Duodenal mucosa (tissue), 2 donors: ENCODE measurements around the gene LCN12.
A peak's percentile ranks its signal among the peaks of the same experiment; 100 is the strongest.

Source experiments
- H3K27ac ChIP-seq: one replicate; pipeline ENCODE4 v1.7.0; 2013; ENCODE audit warnings: low read depth, low read length
- H3K27me3 ChIP-seq, 2 donors: one replicate each; pipeline ENCODE4 v1.7.0; 2013; ENCODE audit warnings: low read length in 2 of 2, control low read depth in 1 of 2; ENCODE audit not compliant: insufficient read depth in 2 of 2, control insufficient read depth in 1 of 2
- H3K36me3 ChIP-seq, 2 donors: one replicate each; pipeline ENCODE4 v1.7.0; 2013; ENCODE audit warnings: low read length in 2 of 2, control low read depth in 1 of 2; ENCODE audit not compliant: insufficient read depth in 2 of 2, control insufficient read depth in 1 of 2
- H3K4me1 ChIP-seq, 2 donors: one replicate each; pipeline ENCODE4 v1.7.0; 2013; ENCODE audit warnings: low read length in 2 of 2, control low read depth in 1 of 2; ENCODE audit not compliant: insufficient read depth in 2 of 2, control insufficient read depth in 1 of 2
- H3K4me3 ChIP-seq, 2 donors: one replicate each; pipeline ENCODE4 v1.7.0; 2013; ENCODE audit warnings: low read length in 2 of 2, low read depth in 1 of 2
- H3K9ac ChIP-seq, 2 donors: one replicate each; pipeline ENCODE4 v1.7.0; 2013; ENCODE audit warnings: low read length in 2 of 2, low read depth in 1 of 2
- H3K9me3 ChIP-seq, 2 donors: one replicate each; pipeline ENCODE4 v1.7.0; 2013; ENCODE audit warnings: low read length in 2 of 2, control low read depth in 1 of 2; ENCODE audit not compliant: control insufficient read depth in 1 of 2

LCN12 gene

GRCh38 chr9:136990242-136990911 is 38.3 kb downstream of the LCN12 start:
- H3K9me3 ChIP-seq: no peaks in the 10 kb centered on the region
- no peaks in the 10 kb centered on the region for H3K27me3 ChIP-seq
- no peak overlapping the region for H3K27ac ChIP-seq
- H3K4me1 ChIP-seq: peaks cover 17 to 25% of the 10 kb centered on the region in 2 donors
- no peak overlapping the region for H3K9ac ChIP-seq
- H3K36me3 ChIP-seq: peaks cover 0 to 3% of the 10 kb centered on the region in 2 donors
- no peak overlapping the region for H3K4me3 ChIP-seq

DNA sequence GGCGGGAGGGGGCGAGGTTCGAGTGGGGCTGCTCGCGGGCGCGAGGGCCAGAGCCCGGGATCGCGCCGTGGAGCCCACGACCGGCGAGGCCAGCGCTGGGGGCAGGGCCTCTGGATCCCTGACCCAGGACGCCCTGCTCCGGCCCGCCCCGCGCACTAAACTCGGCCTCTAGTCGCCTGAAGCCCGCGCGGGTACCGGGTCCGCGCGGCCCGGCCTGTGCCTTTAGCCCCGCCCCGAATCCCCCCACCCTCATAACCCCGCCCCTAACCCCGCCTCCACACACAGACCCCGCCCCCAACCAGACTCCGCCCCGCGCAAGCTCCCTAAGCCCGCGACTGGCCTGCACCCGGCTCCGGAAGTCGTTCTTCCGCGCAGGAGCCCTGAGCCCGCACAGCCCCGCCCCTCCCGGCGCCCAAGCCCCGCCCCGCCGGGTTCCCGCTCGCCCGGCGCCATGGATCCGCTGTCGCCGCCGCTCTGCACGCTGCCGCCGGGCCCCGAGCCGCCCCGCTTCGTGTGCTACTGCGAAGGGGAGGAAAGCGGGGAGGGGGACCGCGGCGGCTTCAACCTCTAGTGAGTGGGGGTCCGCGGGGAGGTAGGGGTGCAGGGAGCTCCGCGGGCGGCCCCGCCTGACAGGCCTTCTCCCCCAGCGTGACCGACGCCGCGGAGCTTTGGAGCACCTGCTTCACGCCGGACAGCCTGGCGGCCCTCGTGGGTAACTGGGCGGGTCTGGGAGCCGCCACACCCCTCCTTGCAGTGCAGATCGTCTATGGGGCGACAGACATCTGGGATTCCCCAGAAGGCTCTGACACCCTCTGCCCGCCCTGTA is 40.1 kb downstream of the LCN12 start, which contains the start of gene PAXX:
Gene PAXX, plus strand, starts transcription at position 430 of the 826 bp plus-strand sequence. Its CDS starts 22 bp downstream, at position 452.
- Histone ChIP-seq H3K27ac (peak within 1 kb of the TSS; percentile 85), H3K27me3 (peaks cover 0 to 7% of the 10 kb centered on the region in 2 donors), H3K36me3 (peaks cover 0 to 3% of the 10 kb centered on the region in 2 donors), H3K9me3 (no peaks in the 10 kb centered on the region), H3K9ac (peak within 1 kb of the TSS; percentile 73), H3K4me1 (peaks cover 32 to 42% of the 10 kb centered on the region in 2 donors), H3K4me3 (peak within 1 kb of the TSS; percentile 83 to 87)

- peak overlapping the region; percentile 83 to 87 for H3K4me3 ChIP-seq
- no peaks in the 10 kb centered on the region for H3K9me3 ChIP-seq
- H3K36me3 ChIP-seq: peaks cover 0 to 3% of the 10 kb centered on the region in 2 donors
- peaks cover 37 to 48% of the 10 kb centered on the region in 2 donors for H3K4me1 ChIP-seq
- H3K27me3 ChIP-seq: peaks cover 0 to 12% of the 10 kb centered on the region in 2 donors
- H3K27ac ChIP-seq: peak overlapping the region; percentile 66
- peak overlapping the region; percentile 73 for H3K9ac ChIP-seq
These were observed 40.8 kb downstream of the LCN12 start for GRCh38 chr9:136992819-136993369.

- H3K9me3 ChIP-seq: no peaks in the 10 kb centered on the region
- peaks cover 0 to 12% of the 10 kb centered on the region in 2 donors for H3K27me3 ChIP-seq
- H3K4me3 ChIP-seq: no peak overlapping the region
- H3K9ac ChIP-seq: no peak overlapping the region
- no peak overlapping the region for H3K27ac ChIP-seq
- H3K4me1 ChIP-seq: peaks cover 37 to 48% of the 10 kb centered on the region in 2 donors
- H3K36me3 ChIP-seq: peaks cover 0 to 3% of the 10 kb centered on the region in 2 donors
These were observed 42.3 kb downstream of the LCN12 start for GRCh38 chr9:136994180-136994887.

- H3K27me3 ChIP-seq: peaks cover 0 to 12% of the 10 kb centered on the region in 2 donors
- H3K4me1 ChIP-seq: peaks cover 37 to 48% of the 10 kb centered on the region in 2 donors
- H3K9me3 ChIP-seq: no peaks in the 10 kb centered on the region
- no peak overlapping the region for H3K9ac ChIP-seq
- H3K27ac ChIP-seq: no peak overlapping the region
- no peak overlapping the region for H3K4me3 ChIP-seq
- H3K36me3 ChIP-seq: peaks cover 0 to 3% of the 10 kb centered on the region in 2 donors
These were observed 42.8 kb downstream of the LCN12 start for GRCh38 chr9:136994888-136995230.

- Histone ChIP-seq H3K4me3 (no peak overlapping the region), H3K27me3 (peaks cover 0 to 12% of the 10 kb centered on the region in 2 donors), H3K4me1 (peaks cover 37 to 48% of the 10 kb centered on the region in 2 donors), H3K9ac (no peak overlapping the region), H3K9me3 (no peaks in the 10 kb centered on the region), H3K36me3 (peaks cover 0 to 3% of the 10 kb centered on the region in 2 donors), H3K27ac (no peak overlapping the region)
These were observed 43.3 kb downstream of the LCN12 start for GRCh38 chr9:136995362-136995761.

DNA sequence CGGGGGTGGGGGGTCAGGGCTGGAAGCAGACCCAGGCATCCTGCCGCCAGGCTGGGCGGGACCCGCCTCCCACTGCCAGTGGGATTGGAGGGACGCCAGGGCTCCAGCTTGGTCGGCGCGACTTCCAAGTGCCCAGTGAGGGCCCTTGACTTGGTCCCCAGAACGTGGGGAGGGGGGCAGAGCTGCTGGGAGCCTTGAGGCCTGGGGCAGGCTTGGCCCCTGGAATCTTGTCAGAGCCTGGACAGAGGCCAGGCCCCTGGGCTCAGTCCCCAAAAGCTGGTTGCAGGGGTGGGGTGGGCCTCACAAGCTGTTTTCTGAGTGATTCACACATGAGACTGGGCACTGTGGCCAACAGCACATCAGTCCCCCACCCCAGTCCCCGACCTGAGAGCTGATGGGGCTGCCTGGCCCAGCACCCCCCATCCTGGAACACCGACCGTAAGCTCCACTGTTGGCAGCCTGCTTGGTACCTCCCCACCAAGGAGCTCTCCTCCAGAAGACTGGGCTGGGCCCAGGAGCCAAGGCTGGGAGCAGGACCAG is 43.8 kb downstream of the LCN12 start:
- Histone ChIP-seq H3K4me3 (peak overlapping the region in 1 of 2 donors; percentile 53), H3K4me1 (peaks cover 37 to 48% of the 10 kb centered on the region in 2 donors), H3K27ac (no peak overlapping the region), H3K27me3 (peaks cover 0 to 12% of the 10 kb centered on the region in 2 donors), H3K9me3 (no peaks in the 10 kb centered on the region), H3K9ac (peak overlapping the region in 1 of 2 donors; percentile 32), H3K36me3 (peaks cover 0 to 3% of the 10 kb centered on the region in 2 donors)

DNA sequence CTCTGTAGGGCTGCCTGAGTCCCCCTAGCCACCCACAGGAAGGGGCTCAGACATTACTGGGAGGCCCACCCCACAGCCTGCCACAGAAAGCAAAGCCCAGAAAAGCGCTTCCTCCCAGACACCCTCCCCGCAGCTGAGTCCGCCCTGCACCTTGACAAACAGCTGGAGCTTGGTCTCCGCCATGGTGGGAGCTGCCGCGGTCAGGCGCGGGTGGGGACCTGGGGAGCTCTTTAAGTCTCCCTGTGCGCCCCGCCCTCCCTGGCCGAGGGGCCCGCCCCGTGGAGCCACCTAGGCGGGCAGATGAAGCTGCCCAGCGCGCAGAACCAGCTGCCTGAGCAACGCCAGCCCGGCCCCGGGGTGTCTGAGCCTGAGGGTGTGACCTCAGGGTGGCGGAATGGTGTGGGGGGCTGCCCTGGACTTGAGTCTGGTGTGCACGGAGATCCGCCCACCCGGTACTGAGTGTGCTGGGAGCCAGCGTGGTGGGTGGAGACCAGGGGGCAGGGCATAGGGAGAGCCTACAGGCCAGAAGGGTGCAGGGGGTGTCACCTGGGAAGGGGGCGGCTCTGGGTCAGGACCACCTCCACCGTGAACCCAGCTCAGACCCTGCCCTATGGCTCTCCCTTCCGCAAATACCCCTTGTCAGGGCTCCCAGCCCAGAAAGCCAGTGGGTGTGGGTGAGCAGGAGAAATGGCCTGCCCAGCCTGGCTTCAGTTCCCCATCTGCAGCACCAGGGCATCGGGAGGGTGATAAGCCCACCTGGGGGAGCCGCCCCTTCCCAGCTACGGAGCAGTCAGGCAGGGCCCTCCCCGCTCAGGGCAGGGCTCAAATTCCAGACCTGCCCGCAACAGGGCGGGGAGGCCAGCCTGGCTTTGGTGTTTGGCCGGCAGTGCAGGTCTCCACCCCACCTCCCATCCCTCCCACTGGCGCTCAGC is 44.6 kb downstream of the LCN12 start, which contains the start of gene CLIC3:
Gene CLIC3, minus strand, starts transcription at position 208 of the 932 bp plus-strand sequence. Its CDS starts 25 bp downstream, at position 183.
- H3K4me3 ChIP-seq: peak within 1 kb of the TSS; percentile 52 to 53
- no peaks in the 10 kb centered on the region for H3K9me3 ChIP-seq
- peaks cover 0 to 3% of the 10 kb centered on the region in 2 donors for H3K36me3 ChIP-seq
- no peak within 1 kb of the TSS for H3K27ac ChIP-seq
- peaks cover 0 to 12% of the 10 kb centered on the region in 2 donors for H3K27me3 ChIP-seq
- H3K4me1 ChIP-seq: peaks cover 37 to 48% of the 10 kb centered on the region in 2 donors
- H3K9ac ChIP-seq: peak within 1 kb of the TSS; percentile 32 to 43
